Fibroblast of gingiva (primary cell): ENCODE results near the gene SLC6A8.
A peak's percentile ranks its signal among the peaks of the same experiment; 100 is the strongest.

Source experiments
- DNase-seq: peaks from one replicate; pipeline ENCODE4 v3.0.0-alpha.2; 2011; ENCODE audit warnings: low read depth

Gene SLC6A8

GRCh38 chrX:153687121-153688039 is at the start of gene SLC6A8:
Gene SLC6A8 (plus strand): TSS chrX:153687926. CDS start chrX:153688575, 649 bp downstream.
- peak; percentile 70 for DNase-seq

- no peak for DNase-seq
These were observed 49.7 kb upstream of the SLC6A8 start for GRCh38 chrX:153638041-153638371.

GRCh38 chrX:153638436-153639176 is 49.1 kb upstream of the SLC6A8 start:
- no peak for DNase-seq

GRCh38 chrX:153639177-153640044 is 48.3 kb upstream of the SLC6A8 start:
- no peak for DNase-seq

- DNase-seq = no peak
These were observed 47.6 kb upstream of the SLC6A8 start for GRCh38 chrX:153640045-153640686.

GRCh38 chrX:153640736-153641575 is 46.8 kb upstream of the SLC6A8 start:
- no peak for DNase-seq

- no peak for DNase-seq
These were observed 46.1 kb upstream of the SLC6A8 start for GRCh38 chrX:153641627-153642026.

GRCh38 chrX:153642051-153642654 is 45.6 kb upstream of the SLC6A8 start:
- DNase-seq = no peak

- no peak for DNase-seq
These were observed 44.9 kb upstream of the SLC6A8 start for GRCh38 chrX:153642655-153643430.

GRCh38 chrX:153643431-153644351 is 44.0 kb upstream of the SLC6A8 start:
- DNase-seq = no peak

- DNase-seq = no peak
These were observed 43.2 kb upstream of the SLC6A8 start for GRCh38 chrX:153644356-153645125.

- no peak for DNase-seq
These were observed 42.6 kb upstream of the SLC6A8 start for GRCh38 chrX:153645151-153645550.

GRCh38 chrX:153645921-153646488 is 41.7 kb upstream of the SLC6A8 start:
- no peak for DNase-seq

GRCh38 chrX:153646620-153647373 is 40.9 kb upstream of the SLC6A8 start, which contains the start of gene DUSP9:
Gene DUSP9 (plus strand): TSS chrX:153647203. CDS start chrX:153647954, 751 bp downstream.
- DNase-seq = no peak

- no peak for DNase-seq
These were observed 40.0 kb upstream of the SLC6A8 start for GRCh38 chrX:153647461-153648357.
